Activated naive CD4-positive, alpha-beta T cell treated with anti-CD3 and anti-CD28 coated beads, Interleukin-2, amount 50 U/mL, for 72 hours (primary cell): ENCODE results near the gene ERBB2. TPM values are rescaled to one million over a fixed set of nuclear protein-coding genes. Genes with fewer than 3 reads are reported as not detected.

ENCODE experiments used
- ATAC-seq, 2 donors: fragments of 150-1000 bp; cut with Tn5 transposase; 2 replicates each; pipeline ENCODE4 v1.10.0; 2021; ENCODE audit warnings: mild to moderate bottlenecking in 2 of 2, moderate library complexity in 2 of 2
- DNase-seq, 2 donors: peaks; one replicate each; pipeline ENCODE4 v3.0.0; 2021 to 2022; ENCODE audit warnings: low spot score in 2 of 2
- H3K27ac Mint-ChIP-seq, 2 donors: one replicate each; pipeline ENCODE4 v1.8.0; 2022; ENCODE audit warnings: mild to moderate bottlenecking in 2 of 2, mixed read lengths in 2 of 2
- H3K36me3 Mint-ChIP-seq, 2 donors: one replicate each; pipeline ENCODE4 v1.8.0; 2022; ENCODE audit warnings: mixed read lengths in 2 of 2
- H3K9me3 Mint-ChIP-seq, 2 donors: one replicate each; pipeline ENCODE4 v1.8.0; 2022; ENCODE audit warnings: mixed read lengths in 2 of 2
- total RNA-seq, 2 donors: library from RNA; stranded (reverse); gene quantifications; one replicate each; pipeline ENCODE4 v1.2.3, GENCODE V29; 2022

Gene ERBB2
- total RNA-seq, 2 donors from 2014 or later: 3.2 to 7.8 TPM

- peaks cover 42 to 53% of the 10 kb centered on the region in 2 donors for H3K36me3 Mint-ChIP-seq
- ATAC-seq (no peak), DNase-seq (no peak)
- H3K27ac Mint-ChIP-seq: peak overlapping the region; percentile 91 to 95
- H3K9me3 Mint-ChIP-seq: no peaks in the 10 kb centered on the region
Measured at GRCh38 chr17:39772987-39773934, 73.4 kb downstream of the ERBB2 start.

GRCh38 chr17:39774047-39774446 lies 74.2 kb downstream of the ERBB2 start:
- DNase-seq (no peak), ATAC-seq (no peak)
- Mint-ChIP-seq H3K9me3 (no peaks in the 10 kb centered on the region), H3K36me3 (peaks cover 37 to 45% of the 10 kb centered on the region in 2 donors), H3K27ac (peak overlapping the region; percentile 95 to 96)

- ATAC-seq (peak in 1 of 2 donors; percentile 12), DNase-seq (no peak)
- peaks cover 35 to 43% of the 10 kb centered on the region in 2 donors for H3K36me3 Mint-ChIP-seq
- peak overlapping the region; percentile 58 to 95 for H3K27ac Mint-ChIP-seq
- no peaks in the 10 kb centered on the region for H3K9me3 Mint-ChIP-seq
Measured at GRCh38 chr17:39775031-39775430, 75.2 kb downstream of the ERBB2 start.

- peak overlapping the region; percentile 94 to 95 for H3K27ac Mint-ChIP-seq
- DNase-seq: no peak
- peak; percentile 15 to 23 for ATAC-seq
- peaks cover 32 to 42% of the 10 kb centered on the region in 2 donors for H3K36me3 Mint-ChIP-seq
- H3K9me3 Mint-ChIP-seq: no peaks in the 10 kb centered on the region
Measured at GRCh38 chr17:39776252-39776651, 76.4 kb downstream of the ERBB2 start.

- no peak for DNase-seq
- peak overlapping the region; percentile 92 to 95 for H3K27ac Mint-ChIP-seq
- H3K9me3 Mint-ChIP-seq: no peaks in the 10 kb centered on the region
- peak; percentile 73 to 93 for ATAC-seq
- H3K36me3 Mint-ChIP-seq: peaks cover 35 to 38% of the 10 kb centered on the region in 2 donors
Measured at GRCh38 chr17:39777534-39778365, 77.9 kb downstream of the ERBB2 start.

Other genes starting within 250 kb of the ERBB2 start
- 10 to 100 TPM; 63.8 to 65.4 TPM for gene MED1, start 248.8 kb upstream of the ERBB2 start, total RNA-seq
- 10 to 100 TPM; 68.0 to 80.9 TPM for gene CDK12, start 238.6 kb upstream of the ERBB2 start, total RNA-seq
- gene NEUROD2, start 92.1 kb upstream of the ERBB2 start, total RNA-seq: not detected
- under 1 TPM in 1 of 2 donors, not detected in 1; 0.16 TPM for gene PPP1R1B, start 73.1 kb upstream of the ERBB2 start, total RNA-seq
- 10 to 100 TPM; 62.7 to 80.6 TPM for gene STARD3, start 62.9 kb upstream of the ERBB2 start, total RNA-seq
- 1 to 10 TPM; 2.3 to 3.0 TPM for gene TCAP, start 34.7 kb upstream of the ERBB2 start, total RNA-seq
- under 1 TPM in 1 of 2 donors, not detected in 1; 0.64 TPM for gene PNMT, start 31.6 kb upstream of the ERBB2 start, total RNA-seq
- gene PGAP3, start 12.0 kb upstream of the ERBB2 start, total RNA-seq: 10 to 100 TPM in 1 of 2 donors, 1 to 10 TPM in 1; 7.9 to 16.0 TPM
- 10 to 100 TPM; 32.2 to 41.1 TPM for gene MIEN1, start 30.5 kb downstream of the ERBB2 start, total RNA-seq
- 1 to 10 TPM; 3.1 to 3.9 TPM for gene GRB7, start 37.9 kb downstream of the ERBB2 start, total RNA-seq
- gene IKZF3, start 164.2 kb downstream of the ERBB2 start, total RNA-seq: 10 to 100 TPM; 37.6 to 60.8 TPM
- not detected for gene ZPBP2, start 168.1 kb downstream of the ERBB2 start, total RNA-seq
- gene GSDMB, start 218.6 kb downstream of the ERBB2 start, total RNA-seq: 10 to 100 TPM; 33.2 to 49.8 TPM
- 10 to 100 TPM; 52.6 to 76.6 TPM for gene ORMDL3, start 227.5 kb downstream of the ERBB2 start, total RNA-seq
- not detected for gene LRRC3C, start 227.7 kb downstream of the ERBB2 start, total RNA-seq